NCI-H748 (cell line): ENCODE results near the gene TBX10.
"Not testable (repeated sequence)": the region's sequence is repeated elsewhere in the genome, so short reads cannot be mapped to it uniquely, and the experiment has no call there.

Experiments used
- DNase-seq: peaks from one replicate; lab custom pipeline; 2025; ENCODE audit not compliant: unreplicated experiment; lab: John Stamatoyannopoulos, UW

The TBX10 gene

GRCh38 chr11:67604815-67605214 lies 34.7 kb downstream of the TBX10 start:
- DNase-seq: no peak

GRCh38 chr11:67604119-67604518 lies 35.4 kb downstream of the TBX10 start:
- not testable (repeated sequence) for DNase-seq

GRCh38 chr11:67601098-67601497 lies 38.5 kb downstream of the TBX10 start:
- DNase-seq: no peak

DNA sequence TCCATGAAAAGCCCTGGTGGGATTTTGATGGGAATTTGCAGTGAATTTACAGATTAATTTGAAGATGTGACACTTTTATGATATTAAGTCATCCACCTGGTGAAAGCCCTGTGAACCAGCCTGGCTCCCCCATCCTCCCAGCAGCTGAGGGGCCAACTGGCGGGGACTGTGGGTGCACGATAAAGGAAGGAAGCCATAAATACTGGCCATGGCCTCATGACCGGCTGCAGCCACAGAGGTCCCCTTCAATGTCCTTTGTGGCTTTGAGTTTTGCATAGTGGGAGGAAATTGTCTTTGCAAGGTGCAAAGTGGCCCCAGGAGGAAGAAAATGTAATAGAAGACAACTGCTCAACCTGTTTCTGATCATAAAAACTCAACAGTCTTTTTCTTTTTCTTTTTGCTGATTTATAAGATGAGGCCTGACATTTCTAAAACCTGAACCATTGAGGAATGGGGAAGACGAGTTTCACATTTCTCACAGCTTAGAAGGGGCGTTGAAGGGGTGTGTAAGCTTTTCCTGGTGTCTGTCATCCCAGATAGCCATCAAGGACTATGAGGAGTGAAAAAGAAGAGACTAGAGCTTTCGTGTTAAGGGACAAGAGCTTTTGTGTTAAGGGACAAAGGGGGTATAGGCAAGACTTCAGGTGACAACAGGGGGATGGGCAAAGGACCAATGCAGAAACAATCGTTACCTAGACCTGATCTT lies 39.1 kb downstream of the TBX10 start:
- DNase-seq: no peak

- DNase-seq: no peak
These were observed 40.4 kb downstream of the TBX10 start for GRCh38 chr11:67599149-67599548.

DNA sequence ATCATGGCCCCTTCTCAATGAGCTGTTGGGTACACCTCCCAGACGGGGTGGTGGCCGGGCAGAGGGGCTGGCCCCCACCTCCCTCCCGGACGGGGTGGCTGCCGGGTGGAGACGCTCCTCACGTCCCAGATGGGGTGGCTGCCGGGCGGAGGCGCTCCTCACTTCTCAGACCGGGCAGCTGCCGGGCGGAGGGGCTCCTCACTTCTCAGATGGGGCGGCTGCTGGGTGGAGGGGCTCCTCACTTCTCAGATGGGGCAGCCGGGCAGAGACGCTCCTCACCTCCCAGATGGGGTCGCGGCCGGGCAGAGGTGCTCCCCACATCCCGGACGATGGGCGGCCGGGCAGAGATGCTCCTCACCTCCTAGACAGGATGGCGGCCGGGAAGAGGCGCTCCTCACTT lies 41.6 kb downstream of the TBX10 start:
- DNase-seq: not testable (repeated sequence)

DNA sequence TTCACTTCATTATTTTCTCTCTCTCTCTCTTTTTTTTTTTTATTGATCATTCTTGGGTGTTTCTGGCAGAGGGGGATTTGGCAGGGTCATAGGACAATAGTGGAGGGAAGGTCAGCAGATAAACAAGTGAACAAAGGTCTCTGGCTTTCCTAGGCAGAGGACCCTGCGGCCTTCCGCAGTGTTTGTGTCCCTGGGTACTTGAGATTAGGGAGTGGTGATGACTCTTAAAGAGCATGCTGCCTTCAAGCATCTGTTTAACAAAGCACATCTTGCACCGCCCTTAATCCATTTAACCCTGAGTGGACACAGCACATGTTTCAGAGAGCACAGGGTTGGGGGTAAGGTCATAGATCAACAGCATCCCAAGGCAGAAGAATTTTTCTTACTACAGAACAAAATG lies 42.1 kb downstream of the TBX10 start:
- not testable (repeated sequence) for DNase-seq

DNA sequence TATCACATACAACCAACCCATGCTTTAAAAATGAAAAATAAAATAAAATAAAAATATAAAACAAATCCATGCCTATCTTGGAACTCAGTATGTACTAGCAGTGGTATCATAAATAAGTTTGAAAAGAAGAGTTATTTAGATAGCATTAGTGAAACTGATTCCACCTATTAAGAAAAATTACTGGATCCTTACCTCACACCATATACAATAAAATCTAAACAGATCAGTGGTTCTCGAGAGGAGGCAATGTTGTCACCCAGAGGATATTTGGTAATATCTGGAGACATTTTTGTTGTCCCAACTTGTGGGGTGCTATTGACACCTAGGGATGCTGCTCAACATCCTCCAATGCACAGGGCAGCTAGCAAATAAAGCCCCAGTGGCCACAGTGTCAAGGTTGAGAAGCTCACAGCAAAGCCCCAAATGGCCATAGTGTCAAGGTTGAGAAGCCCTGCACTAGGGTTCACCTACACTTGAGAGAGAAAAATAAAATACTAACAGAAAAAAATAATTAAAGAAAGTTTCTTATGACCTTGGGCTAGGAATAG lies 42.7 kb downstream of the TBX10 start:
- DNase-seq: no peak

- DNase-seq: no peak
These were observed 45.1 kb downstream of the TBX10 start for GRCh38 chr11:67594480-67594879.

- no peak for DNase-seq
These were observed 46.0 kb downstream of the TBX10 start for GRCh38 chr11:67593565-67593905.

- DNase-seq: no peak
These were observed 46.5 kb downstream of the TBX10 start for GRCh38 chr11:67592880-67593564.

DNA sequence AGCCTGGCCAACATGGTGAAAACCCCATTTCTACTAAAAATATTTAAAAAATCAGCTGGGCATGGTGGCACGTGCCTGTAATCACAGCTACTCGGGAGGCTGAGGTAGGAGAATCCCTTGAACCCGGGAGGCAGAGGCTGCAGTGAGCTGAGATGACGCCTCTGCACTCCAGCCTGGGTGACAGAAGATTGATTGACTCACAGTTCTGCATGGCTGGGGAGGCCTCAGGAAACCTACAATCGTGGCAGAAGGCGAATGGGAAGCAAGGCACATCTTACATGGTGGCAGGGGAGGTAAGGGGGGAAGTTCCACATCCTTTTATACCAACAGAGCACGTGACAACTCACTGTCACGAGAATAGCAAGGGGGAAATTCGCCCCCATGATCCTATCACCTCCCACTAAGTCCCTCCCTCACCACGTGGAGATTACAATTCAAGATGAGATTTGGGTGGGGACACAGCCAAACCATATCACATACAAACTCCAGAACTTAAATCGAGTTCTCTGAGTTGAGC lies 50.6 kb downstream of the TBX10 start:
- not testable (repeated sequence) for DNase-seq

DNA sequence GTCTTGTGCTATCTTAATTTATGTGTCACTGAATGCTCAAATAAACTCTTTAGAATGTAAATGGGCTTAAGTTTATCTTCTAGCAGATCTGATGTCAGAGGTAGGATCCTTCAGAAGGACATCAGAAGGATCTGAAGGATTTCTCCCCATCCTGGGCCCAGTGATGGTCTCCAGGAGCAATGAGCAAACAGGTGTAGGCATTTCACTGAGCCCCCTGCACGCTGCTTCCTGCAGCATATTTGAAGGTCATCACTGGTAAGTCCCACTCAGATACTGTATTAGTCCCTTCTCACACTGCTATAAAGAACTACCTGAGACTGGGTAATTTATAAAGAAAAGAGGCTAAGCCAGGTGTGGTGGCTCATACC lies 51.4 kb downstream of the TBX10 start:
- no peak for DNase-seq

DNA sequence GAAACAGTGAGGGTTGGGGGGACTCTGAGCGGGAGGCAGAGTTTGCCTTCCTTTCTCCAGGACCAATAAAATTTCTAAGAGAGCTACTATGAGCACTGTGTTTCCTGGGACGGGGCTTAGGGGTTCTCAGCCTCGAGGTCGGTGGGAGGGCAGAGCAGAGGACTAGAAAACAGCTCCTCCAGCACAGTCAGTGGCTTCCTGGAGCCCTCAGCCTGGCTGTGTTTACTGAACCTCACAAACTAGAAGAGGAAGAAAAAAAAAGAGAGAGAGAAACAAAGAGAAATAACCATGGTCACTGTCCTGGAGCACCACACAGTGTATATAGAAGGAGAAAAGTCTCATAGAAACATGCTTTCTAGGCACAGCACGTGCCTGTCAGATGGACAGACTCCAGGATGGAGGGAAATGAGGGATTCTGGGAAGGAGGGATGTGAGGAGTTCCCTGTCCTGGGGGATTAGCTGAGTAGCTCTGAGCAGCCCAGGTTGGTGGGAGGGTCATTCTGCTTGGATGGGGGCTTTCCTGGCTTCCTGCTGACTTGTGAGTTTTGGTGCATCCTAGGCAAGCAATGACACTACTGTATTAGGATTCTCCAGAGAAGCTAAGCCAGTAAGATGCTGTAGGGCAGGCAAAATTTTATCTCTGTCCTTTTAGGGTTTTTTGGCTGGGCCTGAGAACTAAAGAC lies 52.9 kb downstream of the TBX10 start:
- no peak for DNase-seq

DNA sequence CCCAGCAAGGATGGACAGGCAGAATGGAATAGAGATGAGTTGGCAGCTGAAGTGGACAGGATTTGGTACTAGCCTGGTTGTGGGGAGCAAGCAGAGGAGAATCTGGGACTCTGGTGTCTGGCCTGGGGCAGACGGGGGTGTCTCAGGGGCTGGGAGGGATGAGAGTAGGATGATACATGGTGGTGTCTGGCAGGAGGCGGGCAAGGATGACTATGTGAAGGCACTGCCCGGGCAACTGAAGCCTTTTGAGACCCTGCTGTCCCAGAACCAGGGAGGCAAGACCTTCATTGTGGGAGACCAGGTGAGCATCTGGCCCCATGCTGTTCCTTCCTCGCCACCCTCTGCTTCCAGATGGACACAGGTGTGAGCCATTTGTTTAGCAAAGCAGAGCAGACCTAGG lies 53.7 kb downstream of the TBX10 start:
- no peak for DNase-seq

DNA sequence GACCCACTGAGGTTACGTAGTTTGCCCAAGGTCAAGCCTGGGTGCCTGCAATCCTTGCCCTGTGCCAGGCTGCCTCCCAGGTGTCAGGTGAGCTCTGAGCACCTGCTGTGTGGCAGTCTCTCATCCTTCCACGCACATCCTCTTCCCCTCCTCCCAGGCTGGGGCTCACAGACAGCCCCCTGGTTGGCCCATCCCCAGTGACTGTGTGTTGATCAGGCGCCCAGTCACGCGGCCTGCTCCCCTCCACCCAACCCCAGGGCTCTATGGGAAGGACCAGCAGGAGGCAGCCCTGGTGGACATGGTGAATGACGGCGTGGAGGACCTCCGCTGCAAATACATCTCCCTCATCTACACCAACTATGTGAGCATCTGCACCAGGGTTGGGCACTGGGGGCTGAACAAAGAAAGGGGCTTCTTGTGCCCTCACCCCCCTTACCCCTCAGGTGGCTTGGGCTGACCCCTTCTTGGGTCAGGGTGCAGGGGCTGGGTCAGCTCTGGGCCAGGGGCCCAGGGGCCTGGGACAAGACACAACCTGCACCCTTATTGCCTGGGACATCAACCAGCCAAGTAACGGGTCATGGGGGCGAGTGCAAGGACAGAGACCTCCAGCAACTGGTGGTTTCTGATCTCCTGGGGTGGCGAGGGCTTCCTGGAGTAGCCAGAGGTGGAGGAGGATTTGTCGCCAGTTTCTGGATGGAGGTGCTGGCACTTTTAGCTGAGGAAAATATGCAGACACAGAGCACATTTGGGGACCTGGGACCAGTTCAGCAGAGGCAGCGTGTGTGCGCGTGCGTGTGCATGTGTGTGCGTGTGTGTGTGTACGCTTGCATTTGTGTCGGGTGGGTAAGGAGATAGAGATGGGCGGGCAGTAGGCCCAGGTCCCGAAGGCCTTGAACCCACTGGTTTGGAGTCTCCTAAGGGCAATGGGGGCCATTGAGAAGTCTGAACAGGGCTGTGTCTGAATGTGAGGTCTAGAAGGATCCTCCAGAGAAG lies 54.4 kb downstream of the TBX10 start:
- DNase-seq: no peak

GRCh38 chr11:67584205-67584880 lies 55.2 kb downstream of the TBX10 start:
- DNase-seq: no peak

- no peak for DNase-seq
These were observed 56.0 kb downstream of the TBX10 start, which contains the start of gene GSTP1 for GRCh38 chr11:67583247-67584204. GSTP1 (plus strand) TSS chr11:67583812; CDS start chr11:67583844, 32 bp downstream.

DNA sequence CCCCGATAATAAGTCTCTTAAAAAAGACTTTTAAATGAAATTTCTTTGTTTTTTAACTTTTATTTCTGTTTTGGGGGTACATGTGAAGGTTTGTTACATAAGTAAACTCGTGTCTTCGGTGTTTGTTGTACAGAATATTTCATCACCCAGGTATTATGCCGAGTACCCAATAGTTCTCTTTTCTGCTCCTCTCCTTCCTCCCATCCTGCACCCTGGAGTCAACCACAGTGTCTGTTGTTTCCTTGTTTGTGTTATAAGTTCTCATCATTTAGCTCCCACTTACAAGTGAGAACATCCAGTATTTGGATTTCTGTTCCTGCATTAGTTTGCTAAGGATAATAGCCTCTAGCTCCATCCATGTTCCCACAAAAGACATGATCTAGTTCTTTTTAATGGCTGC lies 57.6 kb downstream of the TBX10 start:
- no peak for DNase-seq
